Bladder microvascular endothelial cell (primary cell): Measurements from ENCODE around the gene RAP1GDS1. TPM values are rescaled to one million over a fixed set of nuclear protein-coding genes. Genes with fewer than 3 reads are reported as not detected.

Experiments
- total RNA-seq: library from RNA; depleted of rRNA; stranded (reverse); fragments of >200 nt; gene quantifications from 2 replicates; pipeline ENCODE4 v1.2.3, GENCODE V29; 2014

The RAP1GDS1 gene, protein sequence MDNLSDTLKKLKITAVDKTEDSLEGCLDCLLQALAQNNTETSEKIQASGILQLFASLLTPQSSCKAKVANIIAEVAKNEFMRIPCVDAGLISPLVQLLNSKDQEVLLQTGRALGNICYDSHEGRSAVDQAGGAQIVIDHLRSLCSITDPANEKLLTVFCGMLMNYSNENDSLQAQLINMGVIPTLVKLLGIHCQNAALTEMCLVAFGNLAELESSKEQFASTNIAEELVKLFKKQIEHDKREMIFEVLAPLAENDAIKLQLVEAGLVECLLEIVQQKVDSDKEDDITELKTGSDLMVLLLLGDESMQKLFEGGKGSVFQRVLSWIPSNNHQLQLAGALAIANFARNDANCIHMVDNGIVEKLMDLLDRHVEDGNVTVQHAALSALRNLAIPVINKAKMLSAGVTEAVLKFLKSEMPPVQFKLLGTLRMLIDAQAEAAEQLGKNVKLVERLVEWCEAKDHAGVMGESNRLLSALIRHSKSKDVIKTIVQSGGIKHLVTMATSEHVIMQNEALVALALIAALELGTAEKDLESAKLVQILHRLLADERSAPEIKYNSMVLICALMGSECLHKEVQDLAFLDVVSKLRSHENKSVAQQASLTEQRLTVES
- 39.7 and 52.4 TPM in 2 replicates for total RNA-seq

DNA sequence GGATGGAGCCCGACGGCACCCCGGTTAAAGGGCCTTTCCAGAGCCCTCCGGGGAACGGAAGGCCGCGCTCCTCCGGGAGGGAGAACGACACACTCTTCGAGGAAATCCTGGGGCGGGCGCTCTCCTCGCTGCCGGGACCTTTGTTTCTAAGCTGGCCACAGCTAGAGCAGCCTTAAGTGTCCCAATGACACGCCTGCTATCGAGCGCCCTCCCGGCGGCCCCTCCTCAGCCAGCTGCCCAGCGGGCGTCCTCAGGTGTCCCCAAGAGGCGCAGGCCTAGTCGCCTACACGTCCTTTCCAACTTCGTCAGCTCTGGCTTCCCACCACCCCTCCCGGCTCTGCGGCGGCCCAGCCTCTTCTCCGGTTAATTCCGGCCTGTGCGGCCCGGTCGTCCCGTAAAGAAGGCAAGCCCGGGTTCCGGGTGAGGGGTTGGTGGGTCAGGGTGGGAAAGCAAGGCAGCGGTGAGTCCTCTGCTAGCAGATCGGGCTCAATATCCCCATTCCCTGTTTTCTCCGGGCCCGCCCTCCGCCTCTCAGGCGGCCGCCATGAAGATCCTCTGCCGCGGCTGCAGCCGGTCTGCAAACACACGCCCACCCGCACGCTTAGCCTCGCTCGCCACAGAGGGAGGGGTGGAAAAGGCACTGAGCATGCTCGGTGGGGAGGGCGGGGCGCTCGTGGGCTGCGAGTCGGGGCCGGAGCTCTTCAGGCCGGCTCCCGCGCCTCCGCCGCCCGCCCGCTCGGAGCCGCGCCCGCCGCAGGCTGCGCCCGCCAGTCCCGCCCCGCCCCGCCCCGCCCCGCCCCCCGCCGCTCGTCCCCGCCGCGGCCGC lies at the start of gene RAP1GDS1:
TSS of gene RAP1GDS1 (plus strand) at position 806 of the 826 bp plus-strand sequence. CDS start 182 bp downstream, outside the sequence.

Other genes with a start within 250 kb of the RAP1GDS1 start
- gene STPG2, start 117.9 kb upstream of the RAP1GDS1 start, total RNA-seq = 0.13 TPM in 1 of 2 replicates, not detected in the other